ENCODE data around the gene LEMD2.

Gene LEMD2

GRCh38 chr6:33774774-33775173 lies 14.2 kb downstream of the LEMD2 start:
- DNase-seq (ENCODE audit: low spot score), result no peak

- no peak for DNase-seq (ENCODE audit: low spot score)
These were observed 15.9 kb downstream of the LEMD2 start for GRCh38 chr6:33772902-33773472.

GRCh38 chr6:33772082-33772830 lies 16.7 kb downstream of the LEMD2 start:
- no peak for DNase-seq (ENCODE audit: low spot score)

GRCh38 chr6:33771146-33772081 lies 17.5 kb downstream of the LEMD2 start:
- no peak for DNase-seq (ENCODE audit: low spot score)

GRCh38 chr6:33770833-33771145 lies 18.1 kb downstream of the LEMD2 start:
- DNase-seq (ENCODE audit: low spot score), result no peak

- no peak for DNase-seq (ENCODE audit: low spot score)
These were observed 18.7 kb downstream of the LEMD2 start for GRCh38 chr6:33770124-33770832.

GRCh38 chr6:33769248-33769821 lies 19.6 kb downstream of the LEMD2 start:
- DNase-seq (ENCODE audit: low spot score), result no peak

- DNase-seq (ENCODE audit: low spot score), result peak; percentile 81
These were observed 20.2 kb downstream of the LEMD2 start for GRCh38 chr6:33768644-33769120.

GRCh38 chr6:33766921-33767907 lies 21.7 kb downstream of the LEMD2 start:
- no peak for DNase-seq (ENCODE audit: low spot score)

GRCh38 chr6:33765368-33765767 lies 23.6 kb downstream of the LEMD2 start:
- DNase-seq (ENCODE audit: low spot score), result no peak

GRCh38 chr6:33764036-33764435 lies 24.9 kb downstream of the LEMD2 start:
- DNase-seq (ENCODE audit: low spot score), result no peak

GRCh38 chr6:33763483-33763882 lies 25.4 kb downstream of the LEMD2 start:
- DNase-seq (ENCODE audit: low spot score), result no peak

- DNase-seq (ENCODE audit: low spot score), result no peak
These were observed 26.2 kb downstream of the LEMD2 start for GRCh38 chr6:33762713-33763112.

GRCh38 chr6:33761922-33762629 lies 26.9 kb downstream of the LEMD2 start:
- DNase-seq (ENCODE audit: low spot score), result peak; percentile 71

GRCh38 chr6:33761581-33761921 lies 27.4 kb downstream of the LEMD2 start:
- DNase-seq (ENCODE audit: low spot score), result no peak

- no peak for DNase-seq (ENCODE audit: low spot score)
These were observed 28.9 kb downstream of the LEMD2 start for GRCh38 chr6:33759887-33760629.

GRCh38 chr6:33758815-33759216 lies 30.1 kb downstream of the LEMD2 start:
- DNase-seq (ENCODE audit: low spot score), result no peak

- DNase-seq (ENCODE audit: low spot score), result no peak
These were observed 31.0 kb downstream of the LEMD2 start for GRCh38 chr6:33757906-33758305.

GRCh38 chr6:33757113-33757512 lies 31.8 kb downstream of the LEMD2 start:
- no peak for DNase-seq (ENCODE audit: low spot score)
